ENCODE results near the gene RARG. TPM values are rescaled to one million over a fixed set of nuclear protein-coding genes. Genes with fewer than 3 reads are reported as not detected.

The RARG gene
- total RNA-seq, 2 experiments from 2014 or later, result 29.4 to 38.8 TPM

DNA sequence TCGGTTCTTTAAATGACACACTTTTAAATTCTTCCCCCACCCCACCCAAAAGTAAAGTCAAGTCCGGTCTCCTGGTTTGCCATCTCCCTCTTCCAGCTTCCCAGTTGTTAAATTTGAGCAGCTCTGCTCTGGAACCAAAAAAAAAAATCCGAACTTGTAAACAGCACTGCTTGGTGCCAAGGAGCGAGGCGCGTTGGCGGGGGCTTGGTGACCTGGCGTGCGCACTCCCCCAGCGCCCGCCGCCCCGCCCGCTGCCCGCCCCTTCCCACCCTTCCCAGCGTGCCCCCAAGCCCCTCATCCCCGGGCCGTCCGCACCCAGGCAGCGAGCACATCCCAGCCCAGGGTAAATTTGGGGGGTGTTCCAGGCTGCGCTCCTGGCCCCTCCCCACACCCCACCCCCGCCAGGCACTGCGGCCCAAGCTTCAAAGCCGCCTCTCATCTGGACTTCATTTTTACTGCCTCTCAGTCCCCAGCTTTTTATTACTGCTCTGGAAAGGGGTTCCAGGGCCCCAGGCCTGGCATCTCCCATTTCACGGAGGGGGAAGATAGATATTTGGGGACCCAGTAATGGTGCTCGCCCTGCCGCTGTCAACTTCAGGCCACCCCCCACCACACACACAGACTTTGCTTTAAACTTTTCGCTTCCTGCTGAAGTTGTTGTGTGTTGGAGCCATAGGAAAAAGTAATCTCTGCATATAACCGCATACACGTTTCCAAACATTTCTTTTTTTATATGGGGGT, 13.3 kb downstream of the RARG start:
- Mint-ChIP-seq H3K9me3 (ENCODE audit: low read depth) (no peaks in the 10 kb centered on the region), H3K4me1 (peaks cover 64% of the 10 kb centered on the region), H3K27me3 (no peaks in the 10 kb centered on the region), H3K4me3 (peak overlapping the region; percentile 86), H3K36me3 (peaks cover 4% of the 10 kb centered on the region), H3K27ac (peak overlapping the region; percentile 88)
- ATAC-seq (no peak), DNase-seq (no peak)
- CTCF ChIA-PET, result interaction anchor here (0.8 to 19.8 kb wide), 11 partner anchors 10 to 127 kb away, joined by 3 to 294 read pairs (median 9); partner anchors contain the start of genes AAAS, CSAD, ESPL1 and ITGB7

- peak overlapping the region; percentile 67 for H3K27ac Mint-ChIP-seq
- H3K36me3 Mint-ChIP-seq, result peaks cover 8% of the 10 kb centered on the region
- peaks cover 66% of the 10 kb centered on the region for H3K4me1 Mint-ChIP-seq
- H3K27me3 Mint-ChIP-seq, result no peaks in the 10 kb centered on the region
- H3K4me3 Mint-ChIP-seq, result peak overlapping the region; percentile 86
- ATAC-seq, result no peak
- CTCF ChIA-PET, result interaction anchor here (1.9 to 19.8 kb wide), 5 partner anchors 10 to 103 kb away, joined by 4 to 294 read pairs (median 164); partner anchors contain the start of genes AAAS, ESPL1, ITGB7 and MYG1
- no peaks in the 10 kb centered on the region for H3K9me3 Mint-ChIP-seq (ENCODE audit: low read depth)
- no peak for DNase-seq
These were observed 14.1 kb downstream of the RARG start for GRCh38 chr12:53217931-53218307.

DNA sequence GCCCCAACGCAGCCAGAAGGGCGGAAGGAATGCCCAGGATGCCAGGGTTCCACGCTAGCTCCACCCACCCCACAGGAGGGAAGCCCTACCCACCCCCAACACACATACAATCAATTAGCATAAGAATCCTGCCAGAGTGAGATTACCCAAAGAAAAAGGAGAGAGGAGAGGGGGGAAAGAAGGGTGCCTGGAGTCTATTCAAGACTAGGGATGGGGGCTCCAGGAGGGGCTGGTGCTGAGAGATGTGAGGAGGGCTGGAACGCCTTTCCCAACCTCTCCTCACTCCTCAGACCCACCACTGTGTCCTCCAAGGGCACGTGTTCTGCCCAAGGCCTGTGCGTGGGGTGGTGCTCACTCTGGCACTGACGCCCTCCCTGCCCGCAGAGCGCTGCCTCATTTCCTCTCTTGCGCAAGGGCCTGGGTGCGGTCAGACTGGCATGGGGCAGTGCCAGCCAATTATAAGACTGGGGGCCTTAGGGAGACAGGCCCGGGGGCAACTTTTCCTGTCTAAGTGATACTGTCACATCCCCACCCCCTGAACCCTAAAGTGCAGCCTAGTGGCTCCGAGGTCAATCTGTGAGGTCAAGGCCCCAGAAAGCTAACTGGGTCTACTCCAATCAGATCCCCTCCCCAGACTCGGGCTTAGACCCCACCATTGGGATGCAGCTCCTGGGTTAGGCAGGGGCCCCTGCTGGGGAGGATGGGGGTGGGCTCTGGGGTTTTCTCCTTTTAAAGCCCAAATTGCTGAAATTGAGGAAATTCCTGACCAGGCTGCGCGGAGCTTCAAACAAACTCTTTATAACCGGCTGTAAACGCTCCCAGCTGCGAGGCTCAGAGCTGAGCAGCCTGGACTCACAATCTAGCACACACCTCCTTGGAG, 14.7 kb downstream of the RARG start:
- ATAC-seq (no peak), DNase-seq (no peak)
- Mint-ChIP-seq H3K27ac (peak overlapping the region; percentile 67), H3K9me3 (ENCODE audit: low read depth) (no peaks in the 10 kb centered on the region), H3K36me3 (peaks cover 13% of the 10 kb centered on the region), H3K4me3 (peak overlapping the region; percentile 86), H3K27me3 (no peaks in the 10 kb centered on the region), H3K4me1 (peaks cover 61% of the 10 kb centered on the region)
- CTCF ChIA-PET, result interaction anchor here (1.0 to 19.8 kb wide), 10 partner anchors 10 to 128 kb away, joined by 3 to 294 read pairs (median 14); partner anchors contain the start of genes AAAS, ESPL1, ITGB7 and MYG1

DNA sequence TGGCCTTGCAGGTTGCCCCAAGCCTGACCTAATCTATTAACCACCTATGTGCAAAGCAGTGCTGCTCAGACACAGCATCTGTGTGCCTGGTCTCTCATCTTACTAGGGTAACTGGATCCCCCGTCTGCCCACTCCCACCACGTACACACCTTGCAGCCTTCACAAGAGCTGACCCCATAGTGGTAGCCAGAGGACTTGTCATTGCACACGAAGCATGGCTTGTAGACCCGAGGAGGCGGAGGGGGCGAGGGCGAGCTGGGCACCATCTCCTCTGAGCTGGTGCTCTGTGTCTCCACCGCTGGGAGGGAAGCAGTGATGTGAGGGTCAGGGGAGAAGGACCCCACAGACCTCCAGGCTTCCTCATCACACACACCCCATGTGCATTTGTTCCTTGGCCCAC, 16.5 kb downstream of the RARG start:
- Mint-ChIP-seq H3K36me3 (peaks cover 18% of the 10 kb centered on the region), H3K27ac (peak overlapping the region; percentile 38)

DNA sequence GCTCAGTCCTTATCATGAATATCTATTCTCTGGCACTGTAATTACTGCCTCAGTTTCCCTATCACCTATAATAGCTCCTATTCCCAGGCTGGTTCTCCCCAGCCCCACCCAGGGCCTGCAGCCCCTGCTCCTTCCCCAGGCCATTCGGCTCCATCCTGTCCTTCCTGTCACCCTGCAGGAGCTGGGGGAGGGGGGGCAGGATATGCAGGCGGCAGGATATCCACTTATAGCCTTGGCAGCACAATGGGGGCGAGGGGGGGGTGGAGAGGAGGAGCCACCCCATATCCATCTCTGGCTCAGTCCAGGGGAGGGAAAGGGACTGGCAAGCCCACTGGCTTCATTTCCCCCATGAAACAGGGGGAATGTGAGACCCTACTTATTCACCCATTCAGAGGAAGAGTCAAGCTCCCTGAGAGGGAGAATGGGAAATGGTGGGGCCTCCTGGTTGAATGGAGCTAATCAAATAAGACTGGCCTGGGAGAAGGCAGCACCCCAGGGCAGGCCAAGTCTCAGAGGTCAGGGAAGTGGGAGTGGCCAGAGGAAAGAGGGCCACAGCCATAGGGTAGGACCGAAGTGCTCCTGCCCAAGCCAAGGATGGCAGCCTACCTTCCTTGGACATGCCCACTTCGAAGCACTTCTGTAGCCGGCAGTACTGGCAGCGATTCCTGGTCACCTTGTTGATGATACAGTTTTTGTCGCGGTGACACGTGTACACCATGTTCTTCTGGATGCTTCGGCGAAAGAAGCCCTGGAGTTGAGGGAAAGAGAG, 17.1 kb downstream of the RARG start:
- Mint-ChIP-seq H3K27me3 (no peaks in the 10 kb centered on the region), H3K4me1 (peaks cover 69% of the 10 kb centered on the region), H3K36me3 (peaks cover 21% of the 10 kb centered on the region), H3K9me3 (ENCODE audit: low read depth) (no peaks in the 10 kb centered on the region), H3K27ac (peak overlapping the region; percentile 27), H3K4me3 (no peak overlapping the region)
- CTCF ChIA-PET, result interaction anchor here (0.7 to 19.8 kb wide), 21 partner anchors 4 to 261 kb away, joined by 3 to 294 read pairs (median 22); partner anchors contain the start of genes AAAS, CSAD, ESPL1 and ITGB7
- DNase-seq, result no peak
- no peak for ATAC-seq

More for the DNA sequence above, 16.5 kb downstream of the RARG start:
- no peak overlapping the region for H3K4me3 Mint-ChIP-seq
- DNase-seq, result no peak
- CTCF ChIA-PET, result interaction anchor here (1.5 to 19.8 kb wide), 10 partner anchors 8 to 130 kb away, joined by 7 to 294 read pairs (median 50); partner anchors contain the start of genes AAAS, ESPL1 and ITGB7
- no peak for ATAC-seq
- no peaks in the 10 kb centered on the region for H3K9me3 Mint-ChIP-seq (ENCODE audit: low read depth)
- peaks cover 66% of the 10 kb centered on the region for H3K4me1 Mint-ChIP-seq
- H3K27me3 Mint-ChIP-seq, result no peaks in the 10 kb centered on the region

GRCh38 chr12:53214221-53214620, 17.8 kb downstream of the RARG start:
- no peak overlapping the region for H3K27ac Mint-ChIP-seq
- DNase-seq (no peak), ATAC-seq (no peak)
- H3K4me1 Mint-ChIP-seq, result peaks cover 70% of the 10 kb centered on the region
- H3K9me3 Mint-ChIP-seq (ENCODE audit: low read depth), result no peaks in the 10 kb centered on the region
- H3K4me3 Mint-ChIP-seq, result no peak overlapping the region
- H3K27me3 Mint-ChIP-seq, result no peaks in the 10 kb centered on the region
- CTCF ChIA-PET, result interaction anchor here (0.7 to 19.8 kb wide), 29 partner anchors 5 to 261 kb away, joined by 3 to 294 read pairs (median 11); partner anchors contain the start of genes AAAS, CSAD, ESPL1 and ITGB7
- peaks cover 26% of the 10 kb centered on the region for H3K36me3 Mint-ChIP-seq

- CTCF ChIA-PET, result interaction anchor here (0.5 to 19.8 kb wide), 38 partner anchors 6 to 299 kb away, joined by 3 to 294 read pairs (median 6); partner anchors contain the start of genes AAAS, CSAD, ESPL1 and ITGB7
- H3K27me3 Mint-ChIP-seq, result no peaks in the 10 kb centered on the region
- H3K4me3 Mint-ChIP-seq, result no peak overlapping the region
- H3K4me1 Mint-ChIP-seq, result peaks cover 73% of the 10 kb centered on the region
- H3K36me3 Mint-ChIP-seq, result peaks cover 29% of the 10 kb centered on the region
- no peaks in the 10 kb centered on the region for H3K9me3 Mint-ChIP-seq (ENCODE audit: low read depth)
- H3K27ac Mint-ChIP-seq, result no peak overlapping the region
- DNase-seq, result peak; percentile 88
- ATAC-seq, result peak; percentile 73
These were observed 18.7 kb downstream of the RARG start for GRCh38 chr12:53213348-53213747.

- DNase-seq (no peak), ATAC-seq (no peak)
- no peaks in the 10 kb centered on the region for H3K9me3 Mint-ChIP-seq (ENCODE audit: low read depth)
- H3K27ac Mint-ChIP-seq, result no peak overlapping the region
- CTCF ChIA-PET, result interaction anchor here (0.8 to 19.8 kb wide), 31 partner anchors 6 to 263 kb away, joined by 3 to 294 read pairs (median 11); partner anchors contain the start of genes AAAS, CSAD, ESPL1 and ITGB7
- no peaks in the 10 kb centered on the region for H3K27me3 Mint-ChIP-seq
- peaks cover 73% of the 10 kb centered on the region for H3K4me1 Mint-ChIP-seq
- H3K36me3 Mint-ChIP-seq, result peaks cover 29% of the 10 kb centered on the region
- H3K4me3 Mint-ChIP-seq, result no peak overlapping the region
These were observed 19.1 kb downstream of the RARG start for GRCh38 chr12:53212931-53213330.

GRCh38 chr12:53211476-53212381, 20.3 kb downstream of the RARG start:
- Mint-ChIP-seq H3K4me1 (peaks cover 71% of the 10 kb centered on the region), H3K4me3 (no peak overlapping the region), H3K27me3 (no peaks in the 10 kb centered on the region), H3K36me3 (peaks cover 32% of the 10 kb centered on the region), H3K27ac (peak overlapping the region; percentile 17), H3K9me3 (ENCODE audit: low read depth) (no peaks in the 10 kb centered on the region)
- ATAC-seq, result no peak
- no peak for DNase-seq
- CTCF ChIA-PET, result interaction anchor here (0.6 to 19.8 kb wide), 23 partner anchors 4 to 210 kb away, joined by 3 to 294 read pairs (median 11); partner anchors contain the start of genes AAAS, CSAD, ESPL1 and ITGB7

DNA sequence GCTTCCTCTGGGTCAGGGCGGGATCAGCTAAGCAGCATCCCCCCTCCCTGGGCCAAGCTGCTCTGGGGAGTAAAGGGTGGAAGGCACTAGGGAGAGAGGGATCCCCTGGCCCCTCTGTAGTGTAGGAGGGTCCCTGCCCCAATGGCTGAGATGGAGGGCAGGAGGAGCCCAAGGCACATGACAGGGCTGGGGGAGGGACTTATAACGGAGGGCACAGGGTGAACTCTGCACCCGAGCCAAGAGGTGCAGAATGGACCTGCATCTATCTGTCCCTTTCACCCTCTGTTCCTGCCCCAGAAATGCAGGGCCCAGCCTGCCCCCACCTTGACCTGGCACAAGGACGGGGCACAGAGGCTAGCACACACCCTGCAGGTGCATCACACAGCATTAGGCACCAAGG, 21.2 kb downstream of the RARG start:
- H3K9me3 Mint-ChIP-seq (ENCODE audit: low read depth), result no peaks in the 10 kb centered on the region
- H3K27ac Mint-ChIP-seq, result no peak overlapping the region
- H3K36me3 Mint-ChIP-seq, result peaks cover 39% of the 10 kb centered on the region
- no peaks in the 10 kb centered on the region for H3K27me3 Mint-ChIP-seq
- CTCF ChIA-PET, result interaction anchor here (0.9 to 19.8 kb wide), 18 partner anchors 8 to 172 kb away, joined by 3 to 294 read pairs (median 9); partner anchors contain the start of genes AAAS, CSAD, ESPL1 and MYG1
- ATAC-seq (no peak), DNase-seq (no peak)
- H3K4me3 Mint-ChIP-seq, result no peak overlapping the region
- peaks cover 62% of the 10 kb centered on the region for H3K4me1 Mint-ChIP-seq

DNA sequence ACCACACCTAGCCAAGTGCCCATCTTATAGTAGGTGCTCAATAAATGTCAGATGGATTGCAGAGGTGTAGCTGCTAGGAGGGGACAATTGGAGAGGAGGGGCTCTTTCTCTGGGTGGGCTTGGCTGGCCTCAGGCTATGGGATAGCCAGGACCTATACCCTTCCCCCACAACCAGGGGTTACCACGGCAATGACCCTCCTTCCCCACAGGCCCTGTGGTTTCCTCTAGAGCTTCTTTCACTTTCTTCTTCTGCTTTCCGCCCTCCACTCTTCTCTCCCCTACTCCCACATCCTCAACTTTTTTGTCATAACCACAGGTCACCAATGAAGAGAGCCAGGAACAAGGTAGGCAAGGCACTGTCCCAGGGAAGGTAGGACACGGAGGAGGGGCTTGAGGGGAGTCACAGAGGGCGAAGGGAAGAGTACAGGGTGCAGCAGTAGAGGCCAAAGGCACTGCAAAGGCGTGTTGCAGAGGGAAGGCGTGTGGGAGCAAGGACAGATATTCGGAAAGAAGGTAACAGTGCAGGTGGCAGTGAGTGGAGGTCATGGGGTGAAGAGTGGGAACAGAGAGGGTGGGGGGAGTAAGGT, 23.0 kb downstream of the RARG start:
- Mint-ChIP-seq H3K9me3 (ENCODE audit: low read depth) (no peaks in the 10 kb centered on the region), H3K4me1 (peaks cover 64% of the 10 kb centered on the region), H3K4me3 (peak overlapping the region; percentile 78), H3K27ac (peak overlapping the region; percentile 89), H3K27me3 (no peaks in the 10 kb centered on the region), H3K36me3 (peaks cover 48% of the 10 kb centered on the region)
- DNase-seq, result peak; percentile 72
- ATAC-seq, result peak; percentile 20
- CTCF ChIA-PET, result interaction anchor here (0.8 to 19.8 kb wide), 16 partner anchors 9 to 113 kb away, joined by 3 to 294 read pairs (median 10); partner anchors contain the start of genes AAAS, CSAD, ESPL1 and PFDN5
